Measurements from ENCODE around the gene KNOP1.

DNA sequence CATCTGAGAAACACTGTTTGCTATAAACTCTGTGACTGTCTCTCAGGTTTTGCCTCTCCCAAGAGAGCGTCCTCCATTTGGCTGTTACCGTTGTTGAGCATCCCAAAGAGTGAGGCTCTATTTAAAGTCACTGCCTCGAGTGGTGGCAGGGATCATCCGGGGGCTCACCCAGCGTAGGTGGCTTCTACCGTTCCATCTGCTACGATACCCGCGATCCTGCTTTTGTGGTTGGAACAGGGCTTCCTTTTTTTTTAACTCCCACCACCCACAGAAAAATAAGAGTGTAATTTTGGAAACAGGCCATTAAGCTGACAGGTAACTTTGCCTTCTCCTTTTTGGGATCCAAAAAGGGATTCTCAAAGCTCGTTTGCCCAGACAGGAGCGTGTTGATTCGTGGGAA is 36.4 kb downstream of the KNOP1 start:
- TF ChIP-seq POLR2A (IDR thresholded peaks at IDR 0.05; ENCODE audit: low read length), result no peak
- TF ChIP-seq GATA1 (IDR thresholded peaks at IDR 0.05; ENCODE audit: low read depth, low read length), result no peak

Measured in erythroblast (primary cell).